ENCODE measurements around the gene SFXN3.

The SFXN3 gene

DNA sequence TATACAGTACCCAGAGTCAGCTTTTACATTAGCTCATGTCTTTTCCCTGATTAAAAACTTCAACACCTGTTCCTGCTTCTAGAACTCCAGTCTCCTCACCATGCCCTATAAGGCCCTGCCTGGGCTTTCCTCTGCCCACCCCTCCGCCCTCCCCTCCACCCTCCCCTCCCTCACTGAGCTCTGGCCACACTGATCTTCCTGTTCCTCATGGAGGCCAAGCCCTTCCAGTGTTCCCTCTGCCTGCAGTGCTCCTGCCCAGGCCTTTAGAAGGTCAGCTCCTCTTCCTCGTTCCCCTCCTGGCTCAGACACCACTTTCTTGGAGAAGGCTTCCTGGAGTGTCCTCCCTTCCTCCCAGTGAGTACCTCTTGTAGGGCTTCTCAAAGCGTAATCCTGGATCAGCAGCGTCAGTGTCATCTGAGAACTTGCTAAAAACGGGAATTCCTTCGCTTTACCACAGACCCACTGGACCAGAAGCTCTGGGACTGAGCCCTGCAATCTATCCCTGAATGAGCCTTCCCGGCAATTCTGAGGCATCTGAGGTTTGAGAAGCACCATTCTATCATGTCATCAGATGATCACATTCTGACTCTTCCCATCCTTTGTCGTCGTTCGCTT, 3.8 kb upstream of the SFXN3 start:
- no peak for DNase-seq (ENCODE audit: extremely low read depth, low read depth)
- TF ChIP-seq, protein P1, sequence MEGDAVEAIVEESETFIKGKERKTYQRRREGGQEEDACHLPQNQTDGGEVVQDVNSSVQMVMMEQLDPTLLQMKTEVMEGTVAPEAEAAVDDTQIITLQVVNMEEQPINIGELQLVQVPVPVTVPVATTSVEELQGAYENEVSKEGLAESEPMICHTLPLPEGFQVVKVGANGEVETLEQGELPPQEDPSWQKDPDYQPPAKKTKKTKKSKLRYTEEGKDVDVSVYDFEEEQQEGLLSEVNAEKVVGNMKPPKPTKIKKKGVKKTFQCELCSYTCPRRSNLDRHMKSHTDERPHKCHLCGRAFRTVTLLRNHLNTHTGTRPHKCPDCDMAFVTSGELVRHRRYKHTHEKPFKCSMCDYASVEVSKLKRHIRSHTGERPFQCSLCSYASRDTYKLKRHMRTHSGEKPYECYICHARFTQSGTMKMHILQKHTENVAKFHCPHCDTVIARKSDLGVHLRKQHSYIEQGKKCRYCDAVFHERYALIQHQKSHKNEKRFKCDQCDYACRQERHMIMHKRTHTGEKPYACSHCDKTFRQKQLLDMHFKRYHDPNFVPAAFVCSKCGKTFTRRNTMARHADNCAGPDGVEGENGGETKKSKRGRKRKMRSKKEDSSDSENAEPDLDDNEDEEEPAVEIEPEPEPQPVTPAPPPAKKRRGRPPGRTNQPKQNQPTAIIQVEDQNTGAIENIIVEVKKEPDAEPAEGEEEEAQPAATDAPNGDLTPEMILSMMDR (IDR thresholded peaks at IDR 0.05; ENCODE audit: low read depth, low read length): no peak

DNA sequence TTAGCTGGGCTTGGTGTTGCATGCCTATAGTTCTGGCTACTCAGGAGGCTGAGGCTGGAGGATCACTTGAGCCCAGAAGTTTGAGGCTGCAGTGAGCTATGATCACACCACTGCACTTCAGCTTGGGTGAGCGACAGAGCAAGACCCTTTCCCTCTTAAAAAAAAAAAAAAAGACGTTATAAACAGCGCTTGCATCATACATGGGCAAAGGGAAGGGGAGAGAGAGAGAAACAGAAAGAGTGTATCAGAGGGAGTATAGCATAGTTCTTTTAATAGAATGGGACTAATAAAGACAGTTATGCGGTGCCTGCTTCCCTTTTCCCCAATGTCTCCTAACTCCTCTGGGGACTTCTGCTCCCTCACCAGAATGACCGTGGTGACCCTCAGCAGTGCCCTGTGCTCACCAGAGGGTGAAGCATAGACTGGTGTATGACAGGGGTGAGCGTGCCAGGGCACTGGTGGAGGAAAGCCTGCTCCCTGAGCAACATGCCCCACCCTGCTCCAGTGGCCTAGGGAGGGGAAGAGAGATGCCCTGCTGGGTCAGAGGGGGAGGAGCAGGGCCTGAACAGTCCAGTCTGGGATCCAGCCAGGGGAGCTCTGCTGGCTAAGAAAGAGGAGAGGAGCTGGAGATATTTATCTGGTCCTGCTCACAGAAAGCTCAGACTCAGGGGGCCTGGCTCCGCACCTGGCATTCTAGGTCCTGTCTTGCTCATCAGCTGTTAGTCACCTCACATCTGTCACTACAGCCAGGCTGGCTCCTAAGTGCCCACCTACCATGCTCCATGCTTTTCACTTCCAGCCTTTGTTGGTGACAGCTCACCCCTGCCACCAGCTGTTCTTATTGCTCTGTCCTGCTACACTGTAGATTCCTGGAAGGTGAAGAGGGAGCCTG, 2.3 kb upstream of the SFXN3 start:
- no peak for DNase-seq (ENCODE audit: extremely low read depth, low read depth)
- TF ChIP-seq, protein P1 (IDR thresholded peaks at IDR 0.05; ENCODE audit: low read depth, low read length): no peak

DNA sequence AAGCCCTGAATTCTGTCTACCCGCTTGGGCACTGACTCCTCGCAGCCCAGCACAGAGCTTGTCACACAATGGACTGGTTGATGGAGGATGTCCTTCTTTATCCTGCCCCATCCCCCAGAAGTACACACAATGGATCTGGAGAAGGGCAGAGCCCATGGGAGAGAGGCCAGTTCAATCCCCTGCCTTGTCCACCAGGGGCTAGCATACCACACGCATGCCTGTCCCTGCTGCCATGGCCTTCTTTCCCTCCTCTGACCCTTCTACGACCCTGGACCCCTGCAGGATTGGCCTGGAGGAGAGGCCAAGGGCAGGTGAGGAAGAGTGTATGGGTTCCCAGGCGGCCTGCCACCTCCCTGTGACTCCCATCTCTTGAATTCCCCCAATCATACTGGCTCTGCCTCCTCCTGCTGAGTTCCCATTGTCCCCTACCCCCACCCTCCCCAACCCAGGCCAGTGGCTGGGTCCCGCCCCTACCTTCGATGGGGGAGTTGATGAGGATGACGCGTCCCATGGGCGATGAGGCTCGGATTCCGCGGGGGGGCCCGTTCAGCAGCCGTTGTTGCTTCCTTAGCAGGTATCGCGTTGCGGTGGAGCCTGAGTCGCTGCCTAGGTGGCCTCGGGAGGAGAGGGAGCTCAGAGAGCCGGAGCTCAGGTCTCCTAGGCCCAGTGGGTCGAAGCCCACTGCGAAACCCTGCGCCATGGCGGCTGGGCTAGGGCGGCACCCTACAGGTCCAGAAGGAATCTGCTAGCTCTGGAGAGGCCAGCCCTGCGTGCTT, 1.3 kb upstream of the SFXN3 start:
- no peak for DNase-seq (ENCODE audit: extremely low read depth, low read depth)
- TF ChIP-seq, protein P1 (IDR thresholded peaks at IDR 0.05; ENCODE audit: low read depth, low read length): no peak

DNA sequence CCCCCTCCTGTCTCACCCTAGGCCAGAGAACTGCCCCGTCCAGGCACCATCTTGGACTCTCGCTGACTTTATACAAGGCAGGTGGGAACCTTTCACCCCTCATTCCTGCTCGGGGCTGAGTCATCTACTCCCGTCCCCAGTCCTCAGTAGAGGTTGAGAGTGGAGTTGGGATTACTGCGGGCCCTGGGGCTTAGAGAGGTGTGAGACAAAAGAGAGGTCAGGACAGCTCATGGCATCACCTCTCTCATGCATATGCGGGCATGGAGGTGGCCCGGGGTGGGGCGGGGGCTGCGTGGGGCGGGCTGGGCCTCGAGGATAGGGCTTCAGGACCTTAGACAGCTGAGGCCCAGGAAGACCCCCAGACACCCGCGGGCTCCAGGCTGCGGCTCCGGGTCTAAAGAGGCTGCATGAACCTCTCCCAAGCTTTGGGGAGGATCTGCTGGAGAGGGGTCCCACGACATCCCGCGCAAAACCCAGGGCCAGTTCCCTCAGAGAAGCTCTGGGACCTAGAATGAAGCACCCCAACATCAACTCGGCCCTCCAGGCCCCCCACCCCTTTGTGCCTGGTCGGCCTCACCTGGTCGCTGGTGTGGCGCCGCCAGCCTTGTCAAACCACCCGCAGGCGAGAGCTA, 422 bp upstream of the SFXN3 start:
- DNase-seq (ENCODE audit: extremely low read depth, low read depth): no peak

DNA sequence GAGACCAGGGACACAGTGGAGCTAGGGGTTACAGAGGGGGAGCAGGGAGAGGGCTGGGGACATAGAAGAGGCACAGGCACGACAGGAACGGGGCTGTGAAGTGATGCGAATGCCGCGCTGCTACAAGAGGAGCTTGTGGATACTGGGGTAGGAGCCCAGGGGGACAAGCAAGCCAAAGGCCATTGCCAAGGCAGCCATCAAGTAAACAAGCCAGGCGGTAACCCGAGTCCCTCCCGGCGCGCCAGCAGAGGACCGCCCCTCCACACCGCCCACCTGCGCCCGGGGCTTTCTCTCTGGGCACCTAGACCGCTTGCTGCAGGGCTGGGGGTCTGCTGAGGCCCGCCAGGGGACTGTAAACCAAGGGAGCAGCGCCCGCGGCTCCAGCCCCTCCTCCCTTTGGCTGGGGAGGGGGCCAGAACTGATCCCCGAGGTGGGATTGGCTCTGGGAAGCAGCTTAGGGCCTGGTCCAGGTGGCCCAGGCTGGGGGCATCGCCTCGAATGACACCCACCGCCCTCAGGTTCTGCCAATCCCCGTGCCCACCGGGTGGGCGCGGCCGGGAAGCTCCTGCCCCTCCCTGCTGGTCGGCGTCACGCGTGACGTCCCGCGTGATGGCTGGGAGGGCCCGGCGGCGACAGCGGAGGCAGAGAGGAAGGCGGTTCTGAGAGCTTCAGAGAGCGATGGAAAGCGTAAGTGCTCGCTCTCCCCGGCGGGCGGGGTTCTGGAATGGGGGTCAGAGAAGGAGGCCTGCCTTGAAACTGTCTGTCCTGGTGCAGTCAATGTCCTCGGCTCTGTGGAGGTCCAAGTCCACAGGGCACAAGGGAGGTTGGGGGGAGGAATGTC, 982 bp downstream of the SFXN3 start:
- no peak for DNase-seq (ENCODE audit: extremely low read depth, low read depth)
- TF ChIP-seq, protein P1 (IDR thresholded peaks at IDR 0.05; ENCODE audit: low read depth, low read length): no peak

More for the DNA sequence above, 422 bp upstream of the SFXN3 start:
- TF ChIP-seq, protein P1 (IDR thresholded peaks at IDR 0.05; ENCODE audit: low read depth, low read length): no peak

DNA sequence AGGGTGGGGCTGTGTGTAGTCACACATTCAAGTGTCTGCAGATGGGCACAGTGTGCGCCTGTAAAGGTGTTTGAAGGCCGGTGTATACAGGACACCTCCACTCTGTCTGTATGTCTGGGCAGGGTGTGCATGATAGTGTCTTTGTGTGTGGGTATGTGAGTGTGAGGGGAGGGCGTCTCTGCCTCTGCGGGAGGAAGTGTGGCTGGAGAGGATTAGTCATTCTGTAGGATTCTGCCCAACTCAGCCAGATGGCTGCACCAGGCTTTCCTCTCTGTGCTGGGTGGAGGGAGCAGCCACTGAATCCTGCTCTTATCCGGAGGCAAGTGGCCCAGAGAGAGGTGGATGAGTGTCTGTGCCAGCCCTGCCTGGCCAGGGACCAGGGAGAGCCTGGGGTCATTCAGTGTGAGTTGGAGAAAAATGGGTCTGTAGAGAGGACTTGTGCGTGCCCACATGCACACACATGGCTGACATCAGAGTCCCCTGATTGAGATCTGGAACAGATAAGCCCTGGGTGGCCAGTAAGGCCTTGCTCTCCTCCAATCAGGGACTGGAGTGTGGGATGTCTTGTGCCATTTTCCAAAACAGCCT, 1.7 kb downstream of the SFXN3 start:
- DNase-seq (ENCODE audit: extremely low read depth, low read depth): peak; percentile 57
- TF ChIP-seq, protein P1 (IDR thresholded peaks at IDR 0.05; ENCODE audit: low read depth, low read length): no peak
